Vagina (tissue), 2 donors: ENCODE results near the gene REC8. TPM values are rescaled to one million over a fixed set of nuclear protein-coding genes. Genes with fewer than 3 reads are reported as not detected.

Experiments
- DNase-seq, 2 donors: peaks; one replicate each; pipeline ENCODE4 v3.0.0-alpha.2; 2017; ENCODE audit errors: extremely low spot score in 2 of 2
- H3K27ac ChIP-seq: fragments of 200-600 bp; sonication (generic); one replicate; pipeline ENCODE4 v1.5.1; 2019
- H3K27me3 ChIP-seq: fragments of 200-600 bp; sonication (generic); one replicate; pipeline ENCODE4 v1.5.1; 2019
- H3K36me3 ChIP-seq, 2 donors: fragments of 200-600 bp; sonication (generic); one replicate each; pipeline ENCODE4 v1.5.1; 2017 to 2019
- H3K4me1 ChIP-seq: fragments of 200-600 bp; sonication (generic); one replicate; pipeline ENCODE4 v1.5.1; 2019
- H3K4me3 ChIP-seq, 2 donors: fragments of 200-600 bp; sonication (generic); 1 replicate in 1 of 2; 2 replicates in 1 of 2; pipeline ENCODE4 v1.5.1; 2016 to 2019
- H3K9me3 ChIP-seq: fragments of 200-600 bp; sonication (generic); one replicate; pipeline ENCODE4 v1.5.1; 2019
- POLR2A ChIP-seq, 2 donors: fragments of 450-650 bp; IDR thresholded peaks; one replicate each; pipeline ENCODE4 v1.6.1; 2017; ENCODE audit warnings: antibody characterized with exemption in 2 of 2, mild to moderate bottlenecking in 2 of 2, moderate library complexity in 2 of 2
- POLR2AphosphoS5 ChIP-seq, 2 donors: sonication (generic); formaldehyde crosslinking; IDR thresholded peaks; one replicate each; pipeline ENCODE4 v1.9.0; 2017; ENCODE audit warnings: antibody characterized with exemption in 2 of 2, mild to moderate bottlenecking in 2 of 2, low read depth in 1 of 2; ENCODE audit not compliant: insufficient read depth in 1 of 2
- intact Hi-C: fragments of 100-400 bp; cut with DNase I; formaldehyde crosslinking; loops from one replicate; pipeline ENCODE4 v1.15.1; 2023
- total RNA-seq: library from RNA; depleted of rRNA; stranded (reverse); fragments of >200 nt; gene quantifications from one replicate; pipeline ENCODE4 v1.2.3, GENCODE V29; 2016
- TF ChIP-seq, protein P1 (sequence below), 3 experiments: fragments of 450-650 bp in 2 of 3; fragments of 200-600 bp in 1 of 3; sonication (generic) in 1 of 3; IDR thresholded peaks; one replicate each; pipeline ENCODE4 v1.5.1; 2017 to 2019; ENCODE audit warnings: antibody characterized with exemption in 3 of 3, mild to moderate bottlenecking in 2 of 3, moderate library complexity in 2 of 3

Gene REC8
- total RNA-seq, 1 donor from 2014 or later, result 5.9 TPM

DNA sequence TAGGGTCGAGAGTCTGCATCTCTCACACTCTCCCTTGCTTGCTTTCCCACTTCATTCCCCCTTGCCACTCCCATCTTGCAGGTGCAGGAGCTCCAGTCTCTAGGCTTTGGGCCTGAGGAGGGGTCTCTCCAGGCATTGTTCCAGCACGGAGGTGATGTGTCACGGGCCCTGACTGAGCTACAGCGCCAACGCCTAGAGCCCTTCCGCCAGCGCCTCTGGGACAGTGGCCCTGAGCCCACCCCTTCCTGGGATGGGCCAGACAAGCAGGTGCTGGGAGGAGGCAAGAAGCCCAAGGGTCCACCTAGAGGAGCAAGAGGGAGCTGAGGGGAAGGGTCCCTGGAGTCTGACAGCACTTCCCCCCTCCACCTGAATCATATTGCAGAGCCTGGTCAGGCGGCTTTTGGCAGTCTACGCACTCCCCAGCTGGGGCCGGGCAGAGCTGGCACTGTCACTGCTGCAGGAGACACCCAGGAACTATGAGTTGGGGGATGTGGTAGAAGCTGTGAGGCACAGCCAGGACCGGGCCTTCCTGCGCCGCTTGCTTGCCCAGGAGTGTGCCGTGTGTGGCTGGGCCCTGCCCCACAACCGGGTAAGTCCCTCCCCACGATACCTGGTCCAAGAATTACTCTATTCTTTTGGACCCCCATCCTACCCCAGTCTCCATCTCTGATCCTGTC is 20.3 kb upstream of the REC8 start:
- TF ChIP-seq POLR2AphosphoS5 (IDR thresholded peaks at IDR 0.05; ENCODE audit: insufficient read depth in 1 of 2, low read depth in 1 of 2) (no peak), POLR2A (IDR thresholded peaks at IDR 0.05) (no peak)
- TF ChIP-seq, protein P1, sequence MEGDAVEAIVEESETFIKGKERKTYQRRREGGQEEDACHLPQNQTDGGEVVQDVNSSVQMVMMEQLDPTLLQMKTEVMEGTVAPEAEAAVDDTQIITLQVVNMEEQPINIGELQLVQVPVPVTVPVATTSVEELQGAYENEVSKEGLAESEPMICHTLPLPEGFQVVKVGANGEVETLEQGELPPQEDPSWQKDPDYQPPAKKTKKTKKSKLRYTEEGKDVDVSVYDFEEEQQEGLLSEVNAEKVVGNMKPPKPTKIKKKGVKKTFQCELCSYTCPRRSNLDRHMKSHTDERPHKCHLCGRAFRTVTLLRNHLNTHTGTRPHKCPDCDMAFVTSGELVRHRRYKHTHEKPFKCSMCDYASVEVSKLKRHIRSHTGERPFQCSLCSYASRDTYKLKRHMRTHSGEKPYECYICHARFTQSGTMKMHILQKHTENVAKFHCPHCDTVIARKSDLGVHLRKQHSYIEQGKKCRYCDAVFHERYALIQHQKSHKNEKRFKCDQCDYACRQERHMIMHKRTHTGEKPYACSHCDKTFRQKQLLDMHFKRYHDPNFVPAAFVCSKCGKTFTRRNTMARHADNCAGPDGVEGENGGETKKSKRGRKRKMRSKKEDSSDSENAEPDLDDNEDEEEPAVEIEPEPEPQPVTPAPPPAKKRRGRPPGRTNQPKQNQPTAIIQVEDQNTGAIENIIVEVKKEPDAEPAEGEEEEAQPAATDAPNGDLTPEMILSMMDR (IDR thresholded peaks at IDR 0.05), result no peak
- Histone ChIP-seq H3K27me3 (no peaks in the 10 kb centered on the region), H3K4me3 (no peak overlapping the region), H3K4me1 (peaks cover 17% of the 10 kb centered on the region), H3K9me3 (no peaks in the 10 kb centered on the region), H3K36me3 (peaks cover 0 to 72% of the 10 kb centered on the region in 2 donors), H3K27ac (no peak overlapping the region)
- no peak for DNase-seq
- intact Hi-C loops, result no loop called here

DNA sequence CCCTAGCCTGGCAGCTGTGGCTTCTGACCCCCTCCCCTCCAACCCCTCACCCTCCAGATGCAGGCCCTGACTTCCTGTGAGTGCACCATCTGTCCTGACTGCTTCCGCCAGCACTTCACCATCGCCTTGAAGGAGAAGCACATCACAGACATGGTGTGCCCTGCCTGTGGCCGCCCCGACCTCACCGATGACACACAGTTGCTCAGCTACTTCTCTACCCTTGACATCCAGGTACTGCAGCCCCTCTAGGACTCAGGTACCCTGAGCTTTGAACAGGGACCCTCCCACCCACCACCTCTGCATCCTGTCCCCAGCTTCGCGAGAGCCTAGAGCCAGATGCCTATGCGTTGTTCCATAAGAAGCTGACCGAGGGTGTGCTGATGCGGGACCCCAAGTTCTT is 16.8 kb upstream of the REC8 start:
- no peak overlapping the region for H3K4me3 ChIP-seq
- TF ChIP-seq POLR2A (IDR thresholded peaks at IDR 0.05), result no peak
- no peak for TF ChIP-seq POLR2AphosphoS5 (IDR thresholded peaks at IDR 0.05; ENCODE audit: insufficient read depth in 1 of 2, low read depth in 1 of 2)
- TF ChIP-seq, protein P1 (IDR thresholded peaks at IDR 0.05), result no peak
- peaks cover 0 to 79% of the 10 kb centered on the region in 2 donors for H3K36me3 ChIP-seq

DNA sequence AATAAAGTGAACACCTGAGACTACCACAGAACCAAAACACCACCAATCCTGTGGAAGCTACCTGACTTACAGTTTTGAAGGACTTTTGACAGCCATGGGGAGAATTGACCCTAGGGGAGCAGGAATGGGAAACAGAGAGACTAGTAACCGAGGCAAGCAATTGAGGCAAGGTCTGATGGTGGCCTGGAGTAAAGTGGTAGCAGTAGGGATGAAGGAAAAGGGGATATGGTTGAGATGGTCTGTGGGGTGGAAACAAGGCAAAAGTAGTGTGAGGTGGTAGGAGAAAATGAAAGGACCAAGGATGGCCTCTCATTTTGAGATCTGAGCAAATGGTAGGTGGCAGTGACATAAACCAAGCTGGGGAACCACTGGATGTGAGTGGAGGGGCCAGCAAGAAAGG is 15.0 kb upstream of the REC8 start:
- no peak for DNase-seq
- Histone ChIP-seq H3K27me3 (no peaks in the 10 kb centered on the region), H3K4me3 (no peak overlapping the region), H3K4me1 (peaks cover 9% of the 10 kb centered on the region), H3K36me3 (peaks cover 0 to 62% of the 10 kb centered on the region in 2 donors), H3K27ac (no peak overlapping the region), H3K9me3 (no peaks in the 10 kb centered on the region)
- TF ChIP-seq POLR2A (IDR thresholded peaks at IDR 0.05), result no peak
- no peak for TF ChIP-seq POLR2AphosphoS5 (IDR thresholded peaks at IDR 0.05; ENCODE audit: insufficient read depth in 1 of 2, low read depth in 1 of 2)
- intact Hi-C loops, result no loop called here

More for the DNA sequence above, 16.8 kb upstream of the REC8 start:
- Histone ChIP-seq H3K4me1 (no peaks in the 10 kb centered on the region), H3K27me3 (no peaks in the 10 kb centered on the region), H3K27ac (no peak overlapping the region), H3K9me3 (no peaks in the 10 kb centered on the region)
- DNase-seq, result no peak
- intact Hi-C loops, result no loop called here

DNA sequence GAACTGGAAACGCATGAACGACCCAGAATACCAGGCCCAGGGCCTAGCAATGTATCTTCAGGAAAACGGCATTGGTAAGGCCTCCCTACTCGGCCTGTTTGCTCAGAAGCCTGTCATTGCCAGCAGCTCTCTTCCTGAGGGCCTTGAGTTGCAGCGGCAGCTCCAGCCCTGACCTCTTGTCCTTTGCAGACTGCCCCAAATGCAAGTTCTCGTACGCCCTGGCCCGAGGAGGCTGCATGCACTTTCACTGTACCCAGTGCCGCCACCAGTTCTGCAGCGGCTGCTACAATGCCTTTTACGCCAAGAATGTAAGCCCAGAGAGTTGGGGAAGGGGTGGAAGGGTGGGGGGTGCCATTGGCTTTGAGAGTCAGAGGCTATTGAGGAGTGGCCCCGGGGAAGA is 14.5 kb upstream of the REC8 start:
- H3K27ac ChIP-seq, result no peak overlapping the region
- intact Hi-C loops, result no loop called here
- no peaks in the 10 kb centered on the region for H3K9me3 ChIP-seq
- peaks cover 0 to 57% of the 10 kb centered on the region in 2 donors for H3K36me3 ChIP-seq
- H3K4me3 ChIP-seq, result no peak overlapping the region
- DNase-seq, result no peak
- peaks cover 13% of the 10 kb centered on the region for H3K4me1 ChIP-seq
- H3K27me3 ChIP-seq, result no peaks in the 10 kb centered on the region
- TF ChIP-seq, protein P1 (IDR thresholded peaks at IDR 0.05), result no peak
- TF ChIP-seq POLR2A (IDR thresholded peaks at IDR 0.05) (no peak), POLR2AphosphoS5 (IDR thresholded peaks at IDR 0.05; ENCODE audit: insufficient read depth in 1 of 2, low read depth in 1 of 2) (no peak)

DNA sequence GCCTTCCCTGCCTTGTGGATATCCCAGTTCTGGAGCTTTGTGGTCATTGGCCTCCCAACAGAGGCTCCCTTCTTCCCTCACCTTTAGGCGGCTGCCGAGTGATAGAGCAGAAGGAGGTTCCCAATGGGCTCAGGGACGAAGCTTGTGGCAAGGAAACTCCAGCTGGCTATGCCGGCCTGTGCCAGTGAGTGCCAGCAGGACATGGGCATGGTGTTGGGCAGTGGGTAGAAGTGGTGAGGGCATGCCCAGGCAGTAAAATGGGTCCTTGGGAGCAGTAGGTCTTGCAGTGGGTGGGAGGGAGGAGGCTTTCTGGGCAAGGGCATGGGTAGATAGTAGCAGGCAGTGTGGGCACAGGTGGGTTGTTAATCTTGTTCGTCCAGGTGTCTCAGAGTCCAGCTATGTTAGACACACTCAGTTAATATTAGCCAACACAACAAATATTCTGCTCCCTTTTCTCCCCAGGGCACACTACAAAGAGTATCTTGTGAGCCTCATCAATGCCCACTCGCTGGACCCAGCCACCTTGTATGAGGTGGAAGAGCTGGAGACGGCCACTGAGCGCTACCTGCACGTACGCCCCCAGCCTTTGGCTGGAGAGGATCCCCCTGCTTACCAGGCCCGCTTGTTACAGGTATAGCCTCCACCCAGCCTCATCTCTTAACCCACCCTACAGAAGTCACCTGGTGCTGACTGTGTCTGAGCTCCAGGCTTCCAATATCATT is 11.9 kb upstream of the REC8 start:
- intact Hi-C loops, result no loop called here
- Histone ChIP-seq H3K9me3 (no peaks in the 10 kb centered on the region), H3K36me3 (peaks cover 0 to 59% of the 10 kb centered on the region in 2 donors), H3K27ac (peak overlapping the region; percentile 95), H3K4me1 (peaks cover 38% of the 10 kb centered on the region), H3K4me3 (no peak overlapping the region), H3K27me3 (no peaks in the 10 kb centered on the region)
- no peak for DNase-seq
- TF ChIP-seq, protein P1 (IDR thresholded peaks at IDR 0.05), result no peak
- TF ChIP-seq POLR2AphosphoS5 (IDR thresholded peaks at IDR 0.05; ENCODE audit: insufficient read depth in 1 of 2, low read depth in 1 of 2), result no peak
